H9 (cell line): ENCODE data around the gene TMEM174. TPM values are rescaled to one million over a fixed set of nuclear protein-coding genes. Genes with fewer than 3 reads are reported as not detected.

Experiments
- DNase-seq: peaks from one replicate; pipeline ENCODE4 v3.0.0-alpha.2; 2017
- H2AFZ ChIP-seq: one replicate; pipeline ENCODE4 v1.6.1; 2013; ENCODE audit warnings: mild to moderate bottlenecking, low read length, control low read depth, moderate library complexity
- H2AK5ac ChIP-seq: 2 replicates; pipeline ENCODE4 v1.6.1; 2013; ENCODE audit warnings: low read length, control low read depth, mixed read lengths; ENCODE audit not compliant: insufficient read length
- H2BK120ac ChIP-seq: one replicate; pipeline ENCODE4 v1.6.1; 2013; ENCODE audit warnings: low read depth, mild to moderate bottlenecking, low read length, control low read depth, inconsistent platforms; ENCODE audit not compliant: poor library complexity, severe bottlenecking
- H2BK12ac ChIP-seq: 2 replicates; pipeline ENCODE4 v1.6.1; 2013; ENCODE audit warnings: low read length, control low read depth, mixed read lengths, low read depth; ENCODE audit not compliant: insufficient read length
- H2BK15ac ChIP-seq: 2 replicates; pipeline ENCODE4 v1.6.1; 2013; ENCODE audit warnings: low read depth, low read length, control low read depth
- H2BK20ac ChIP-seq: one replicate; pipeline ENCODE4 v1.6.1; 2013; ENCODE audit warnings: low read depth, mild to moderate bottlenecking, low read length, control low read depth, inconsistent platforms; ENCODE audit not compliant: poor library complexity, severe bottlenecking
- H2BK5ac ChIP-seq: 2 replicates; pipeline ENCODE4 v1.6.1; 2013; ENCODE audit warnings: low read length, control low read depth, mixed read lengths; ENCODE audit not compliant: insufficient read length
- H3K14ac ChIP-seq: 2 replicates; pipeline ENCODE4 v1.6.1; 2013; ENCODE audit warnings: low read length, control low read depth; ENCODE audit not compliant: insufficient read depth
- H3K18ac ChIP-seq: 2 replicates; pipeline ENCODE4 v1.6.1; 2013; ENCODE audit warnings: low read depth, mild to moderate bottlenecking, mixed read lengths, low read length, control low read depth; ENCODE audit not compliant: insufficient read length
- H3K23ac ChIP-seq: 2 replicates; pipeline ENCODE4 v1.6.1; 2013; ENCODE audit warnings: low read length, control low read depth, mixed read lengths, low read depth; ENCODE audit not compliant: insufficient read length
- H3K23me2 ChIP-seq: 2 replicates; pipeline ENCODE4 v1.6.1; 2013; ENCODE audit warnings: low read depth, mild to moderate bottlenecking, mixed read lengths, low read length, control low read depth; ENCODE audit not compliant: insufficient read length, poor library complexity, severe bottlenecking
- H3K27ac ChIP-seq: 2 replicates; pipeline ENCODE4 v1.5.1; 2013; ENCODE audit warnings: low read length, control low read depth, mixed read lengths, low read depth; ENCODE audit not compliant: insufficient read length
- H3K27me3 ChIP-seq: 2 replicates; pipeline ENCODE4 v1.6.1; 2013; ENCODE audit warnings: low read length, control low read depth, inconsistent platforms; ENCODE audit not compliant: insufficient read depth
- H3K4ac ChIP-seq: 2 replicates; pipeline ENCODE4 v1.6.1; 2013; ENCODE audit warnings: low read depth, mild to moderate bottlenecking, control low read depth, inconsistent platforms, low read length, moderate library complexity
- H3K4me1 ChIP-seq: 2 replicates; pipeline ENCODE4 v1.6.1; 2013; ENCODE audit warnings: low read length, control low read depth, inconsistent platforms; ENCODE audit not compliant: insufficient read depth
- H3K4me2 ChIP-seq: 2 replicates; pipeline ENCODE4 v1.6.1; 2013; ENCODE audit warnings: low read length, control low read depth, mixed read lengths; ENCODE audit not compliant: insufficient read length, insufficient read depth
- H3K56ac ChIP-seq: 2 replicates; pipeline ENCODE4 v1.6.1; 2013; ENCODE audit warnings: low read depth, mild to moderate bottlenecking, mixed read lengths, low read length, control low read depth; ENCODE audit not compliant: insufficient read length
- H3K79me1 ChIP-seq: 2 replicates; pipeline ENCODE4 v1.6.1; 2013; ENCODE audit warnings: low read depth, mild to moderate bottlenecking, moderate library complexity, low read length, control low read depth, inconsistent platforms; ENCODE audit not compliant: insufficient read depth, poor library complexity, severe bottlenecking
- H3K79me2 ChIP-seq: 2 replicates; pipeline ENCODE4 v1.6.1; 2013; ENCODE audit warnings: low read length, control low read depth, inconsistent platforms; ENCODE audit not compliant: insufficient read depth
- H3K9ac ChIP-seq: 2 replicates; pipeline ENCODE4 v1.6.1; 2013; ENCODE audit warnings: low read length, control low read depth, mixed read lengths; ENCODE audit not compliant: insufficient read length; ENCODE audit errors: extremely low read depth
- H3K9me3 ChIP-seq: one replicate; pipeline ENCODE4 v1.6.1; 2013; ENCODE audit warnings: low read depth, low read length, inconsistent platforms; ENCODE audit not compliant: control insufficient read depth
- H3T11ph ChIP-seq: one replicate; pipeline ENCODE4 v1.6.1; 2013; ENCODE audit warnings: mild to moderate bottlenecking, low read length, control low read depth, inconsistent platforms
- H4K20me1 ChIP-seq: one replicate; pipeline ENCODE4 v1.6.1; 2013; ENCODE audit not compliant: control insufficient read depth, insufficient read length, insufficient read depth
- H4K5ac ChIP-seq: 2 replicates; pipeline ENCODE4 v1.6.1; 2013; ENCODE audit warnings: low read depth, mild to moderate bottlenecking, mixed read lengths, low read length, control low read depth; ENCODE audit not compliant: insufficient read length
- H4K8ac ChIP-seq: replicated peaks from 2 replicates; pipeline ENCODE4 v1.6.1; 2013; ENCODE audit warnings: low read length, control low read depth, mixed read lengths, low read depth; ENCODE audit not compliant: insufficient read length
- H4K91ac ChIP-seq: 2 replicates; pipeline ENCODE4 v1.6.1; 2013; ENCODE audit warnings: low read depth, mild to moderate bottlenecking, moderate library complexity, mixed read lengths, low read length, control low read depth; ENCODE audit not compliant: insufficient read length
- H3K27ac Mint-ChIP-seq, 3 experiments: 2 replicates in 2 of 3; 3 replicates in 1 of 3; pipeline ENCODE4 v1.8.0; 2020 to 2021; ENCODE audit warnings: mixed read lengths in 3 of 3, mild to moderate bottlenecking in 1 of 3, moderate library complexity in 1 of 3
- H3K27me3 Mint-ChIP-seq: 2 replicates; pipeline ENCODE4 v1.8.0; 2021; ENCODE audit warnings: low read depth, mild to moderate bottlenecking, moderate library complexity, mixed read lengths
- H3K36me3 Mint-ChIP-seq, 3 experiments: 2 replicates in 2 of 3; 3 replicates in 1 of 3; pipeline ENCODE4 v1.8.0; 2020 to 2021; ENCODE audit warnings: low read depth in 3 of 3, mixed read lengths in 3 of 3; ENCODE audit not compliant: insufficient read depth in 1 of 3
- H3K4me1 Mint-ChIP-seq, 2 experiments: 2 replicates each; pipeline ENCODE4 v1.8.0; 2020; ENCODE audit warnings: mixed read lengths in 2 of 2
- H3K4me3 Mint-ChIP-seq, 2 experiments: 2 replicates in 1 of 2; 3 replicates in 1 of 2; pipeline ENCODE4 v1.8.0; 2020 to 2021; ENCODE audit warnings: mild to moderate bottlenecking in 2 of 2, mixed read lengths in 2 of 2, moderate library complexity in 1 of 2
- H3K9me3 Mint-ChIP-seq, 2 experiments: 2 replicates in 1 of 2; 3 replicates in 1 of 2; pipeline ENCODE4 v1.8.0; 2020; ENCODE audit warnings: mild to moderate bottlenecking in 2 of 2, mixed read lengths in 2 of 2, moderate library complexity in 1 of 2
- CTCF ChIP-seq: fragments of 200-600 bp; sonication (generic); conservative IDR thresholded peaks from 3 replicates; pipeline ENCODE4 v1.8.0; 2021; ENCODE audit warnings: antibody characterized with exemption, mild to moderate bottlenecking
- WGBS: extraction: QIAGEN DNeasy Blood & Tissue Kit; methylation state at CpG from one replicate; pipeline ENCODE4 v1.1.7; 2013; ENCODE audit warnings: missing lambda C conversion rate, low lambda C conversion rate, mixed read lengths; ENCODE audit not compliant: insufficient read length; ENCODE audit errors: extremely low coverage; 5-methylcytosine and 5-hydroxymethylcytosine counted together
- total RNA-seq: library from RNA; stranded (reverse); gene quantifications from 2 replicates; pipeline ENCODE4 v1.2.1, GENCODE V29; 2021

The TMEM174 gene
- total RNA-seq, 1 experiment from 2014 or later, result not detected

GRCh38 chr5:73196201-73196600 lies 23.2 kb downstream of the TMEM174 start:
- DNase-seq, result no peak
- no peak overlapping the region for H3K4me2 ChIP-seq
- H2AK5ac ChIP-seq, result no peak overlapping the region
- no peaks in the 10 kb centered on the region for H3K79me1 ChIP-seq
- no peak overlapping the region for H3T11ph ChIP-seq
- H3K4me1 Mint-ChIP-seq, result no peaks in the 10 kb centered on the region; a peak in 1 of 4 replicates
- H2BK20ac ChIP-seq, result no peak overlapping the region
- H2BK120ac ChIP-seq, result no peak overlapping the region
- peaks cover 31% of the 10 kb centered on the region for H3K27me3 Mint-ChIP-seq
- H3K79me2 ChIP-seq, result no peaks in the 10 kb centered on the region
- H3K23ac ChIP-seq, result no peak overlapping the region
- H2BK5ac ChIP-seq, result no peak overlapping the region
- H2BK12ac ChIP-seq, result no peak overlapping the region
- no peak overlapping the region for H3K18ac ChIP-seq
- no peaks in the 10 kb centered on the region for H3K9me3 ChIP-seq
- no peak overlapping the region for H4K91ac ChIP-seq
- H3K4ac ChIP-seq, result no peak overlapping the region
- no peaks in the 10 kb centered on the region for H4K20me1 ChIP-seq
- no peak overlapping the region for H3K9ac ChIP-seq
- H3K56ac ChIP-seq, result no peak overlapping the region
- no peak overlapping the region for H4K8ac ChIP-seq
- 0 out of 5 replicates have a peak, but pooled peaks cover 0 to under 1% of the 10 kb centered on the region in 2 experiments for H3K9me3 Mint-ChIP-seq
- H3K27me3 ChIP-seq, result no peaks in the 10 kb centered on the region
- no peaks in the 10 kb centered on the region; the same call in 1 of the 2 replicates for H3K4me1 ChIP-seq
- H3K36me3 Mint-ChIP-seq, result no peaks in the 10 kb centered on the region
- no peaks in the 10 kb centered on the region for H3K23me2 ChIP-seq
- H4K5ac ChIP-seq, result no peak overlapping the region
- no peak overlapping the region for H2BK15ac ChIP-seq
- no peak overlapping the region for H3K27ac Mint-ChIP-seq
- TF ChIP-seq CTCF, result no peak
- no peak overlapping the region for H3K27ac ChIP-seq
- H3K14ac ChIP-seq, result no peak overlapping the region
- no CpG with 5 or more reads among the region's 1 CpG for WGBS
- no peak overlapping the region for H2AFZ ChIP-seq
- H3K4me3 Mint-ChIP-seq, result no peak overlapping the region
